T47D (cell line): ENCODE data around the gene SCN2A.
"Not testable (repeated sequence)": the region's sequence is repeated elsewhere in the genome, so short reads cannot be mapped to it uniquely, and the experiment has no call there.

Source experiments
- DNase-seq, 2 experiments: peaks; one replicate each; pipeline versions ENCODE4 v3.0.0 to v3.0.0-alpha.2; 2011 to 2012; ENCODE audit warnings: low read depth in 1 of 2, low spot score in 1 of 2
- JUND ChIP-seq: IDR thresholded peaks from 2 replicates; pipeline ENCODE4 v1.6.1; 2012; ENCODE audit warnings: low read depth
- in situ Hi-C: cut with HindIII; loops from 2 replicates; pipeline ENCODE4 v1.10.0; 2016; ENCODE audit warnings: low sequenced_read_pairs, low pct_unique_long_range_greater_than_20kb

SCN2A gene

DNA sequence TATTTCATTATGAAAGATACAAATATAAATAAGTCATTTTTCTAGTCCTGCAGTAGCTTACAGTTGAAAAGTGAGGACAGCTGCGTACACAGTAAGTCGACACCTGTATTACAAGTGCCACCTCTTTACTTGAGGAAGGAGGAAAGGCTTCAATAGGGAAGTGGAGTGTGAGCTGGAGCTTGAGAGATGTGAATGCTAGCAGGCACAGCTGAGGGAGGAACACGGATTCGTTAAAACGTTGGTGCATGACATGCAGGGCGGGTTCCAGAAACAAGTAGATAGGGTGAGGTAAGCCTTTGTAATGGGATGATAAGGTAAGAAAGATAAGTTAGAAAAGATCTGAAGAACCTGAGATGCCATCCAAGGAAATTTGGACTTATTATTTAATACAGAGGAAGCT is 132.1 kb downstream of the SCN2A start:
- no peak for TF ChIP-seq JUND
- DNase-seq: peak in 1 of 2 experiments; percentile 28
- in situ Hi-C loops: no loop called here

DNA sequence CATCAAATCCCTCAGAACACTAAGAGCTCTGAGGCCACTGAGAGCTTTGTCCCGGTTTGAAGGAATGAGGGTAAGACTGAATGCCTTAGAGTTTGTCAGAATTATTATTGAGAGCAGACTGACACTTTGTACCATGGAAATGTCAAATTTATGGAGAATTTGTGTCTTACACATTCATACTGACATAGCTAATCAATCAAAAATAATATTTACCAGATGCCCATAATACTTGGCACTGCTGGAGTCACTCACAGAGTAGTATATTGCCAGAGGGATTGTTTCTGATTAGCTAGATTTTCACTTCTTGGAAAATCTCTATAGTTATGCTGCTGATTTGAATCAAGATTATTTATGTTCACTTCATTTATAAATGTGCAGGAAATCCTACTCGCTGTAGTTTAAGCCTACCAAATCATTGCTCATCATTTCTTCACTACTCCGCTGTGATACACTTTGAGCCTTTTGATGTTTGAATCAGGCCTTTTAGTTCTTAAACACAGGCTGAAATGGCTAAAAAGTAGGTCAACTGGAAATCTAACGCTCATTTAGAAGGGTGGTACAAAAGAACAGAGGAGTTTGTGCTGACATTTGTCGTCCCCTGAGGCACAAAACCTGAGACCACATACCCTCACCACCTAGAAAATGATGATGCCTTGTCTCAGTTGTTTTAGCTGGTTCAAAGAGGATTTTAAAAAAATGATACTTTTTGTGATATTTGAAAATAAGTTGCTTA is 134.2 kb downstream of the SCN2A start:
- no peak for TF ChIP-seq JUND

DNA sequence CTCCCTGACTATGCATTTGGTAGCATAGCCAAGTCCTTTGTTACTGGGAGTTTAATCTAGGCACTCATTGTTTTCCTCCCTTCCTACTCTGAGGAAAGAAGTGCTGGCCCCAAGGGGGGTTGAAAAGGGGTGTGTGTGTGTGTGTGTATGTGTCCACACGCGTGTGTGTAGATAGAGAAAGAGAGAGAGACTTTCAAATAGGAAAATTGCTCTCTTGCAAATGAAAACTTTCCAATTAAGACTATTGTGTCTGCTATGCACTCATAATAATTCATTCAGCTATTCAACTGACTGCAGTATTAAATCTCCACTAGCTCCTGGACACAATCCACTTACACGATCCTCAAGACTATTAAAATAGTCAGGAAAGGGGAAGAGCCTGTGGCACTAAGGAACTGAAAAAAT is 137.4 kb downstream of the SCN2A start:
- in situ Hi-C loops: no loop called here
- DNase-seq: no peak
- TF ChIP-seq JUND: no peak

More for the DNA sequence above, 134.2 kb downstream of the SCN2A start:
- DNase-seq: no peak
- in situ Hi-C loops: no loop called here

DNA sequence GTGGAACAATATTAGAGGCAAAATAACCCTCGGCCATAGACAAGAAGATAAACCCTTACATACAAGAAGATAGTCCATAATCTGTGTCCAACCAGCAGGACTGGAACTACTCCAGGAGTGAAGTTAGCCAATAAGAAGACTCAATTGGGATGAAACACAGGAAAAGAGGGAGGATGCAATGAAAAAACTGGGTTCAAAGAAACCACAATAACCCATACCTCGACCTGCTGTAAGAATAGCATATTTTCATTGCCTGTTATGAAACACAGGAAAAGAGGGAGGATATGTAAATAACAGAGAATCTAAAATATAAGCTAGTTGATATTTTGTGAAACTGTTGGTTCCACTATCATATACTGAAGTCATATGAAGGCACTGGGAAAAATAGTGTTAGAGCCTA is 143.1 kb downstream of the SCN2A start:
- in situ Hi-C loops: no loop called here
- TF ChIP-seq JUND: no peak
- no peak for DNase-seq

DNA sequence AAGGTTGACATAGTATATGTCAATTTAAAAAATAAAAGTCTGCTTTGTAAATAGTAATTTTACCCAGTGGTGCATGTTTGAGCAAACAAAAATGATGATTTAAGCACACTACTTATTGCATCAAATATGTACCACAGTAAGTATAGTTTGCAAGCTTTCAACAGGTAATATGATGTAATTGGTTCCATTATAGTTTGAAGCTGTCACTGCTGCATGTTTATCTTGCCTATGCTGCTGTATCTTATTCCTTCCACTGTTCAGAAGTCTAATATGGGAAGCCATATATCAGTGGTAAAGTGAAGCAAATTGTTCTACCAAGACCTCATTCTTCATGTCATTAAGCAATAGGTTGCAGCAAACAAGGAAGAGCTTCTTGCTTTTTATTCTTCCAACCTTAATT is 151.7 kb downstream of the SCN2A start:
- in situ Hi-C loops: no loop called here
- TF ChIP-seq JUND: no peak
- DNase-seq: no peak

DNA sequence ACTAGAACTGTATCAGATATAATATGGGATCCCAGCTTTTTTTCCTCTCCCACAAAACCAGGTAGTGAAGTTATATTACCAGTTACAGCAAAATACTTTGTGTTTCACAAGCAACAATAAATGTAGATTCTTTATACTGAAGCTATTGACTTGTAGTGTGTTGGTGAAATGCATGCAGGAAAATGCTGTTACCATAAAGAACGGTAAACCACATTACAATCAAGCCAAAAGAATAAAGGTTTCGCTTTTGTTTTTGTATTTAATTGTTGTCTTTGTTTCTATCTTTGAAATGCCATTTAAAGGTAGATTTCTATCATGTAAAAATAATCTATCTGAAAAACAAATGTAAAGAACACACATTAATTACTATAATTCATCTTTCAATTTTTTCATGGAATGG is 152.6 kb downstream of the SCN2A start:
- no peak for DNase-seq
- TF ChIP-seq JUND: no peak
- in situ Hi-C loops: no loop called here

DNA sequence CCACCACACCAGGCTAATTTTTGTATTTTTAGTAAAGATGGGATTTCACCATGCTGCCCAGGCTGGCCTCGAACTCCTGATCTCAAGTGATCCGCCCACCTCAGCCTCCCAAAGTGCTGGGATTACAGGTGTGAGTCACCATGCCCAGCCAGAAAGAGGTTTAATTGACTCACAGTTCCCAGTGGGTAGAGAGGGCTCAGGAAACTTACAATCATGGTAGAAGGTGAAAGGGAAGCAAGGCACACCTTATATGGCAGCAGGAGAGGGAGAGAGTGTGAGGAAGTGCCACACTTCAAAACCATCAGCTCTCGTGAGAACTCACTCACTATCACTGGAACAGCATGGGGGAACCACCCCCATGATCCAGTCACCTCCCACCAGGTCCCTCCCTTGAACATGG is 159.4 kb downstream of the SCN2A start:
- in situ Hi-C loops, DNase-seq: not testable (repeated sequence)

DNA sequence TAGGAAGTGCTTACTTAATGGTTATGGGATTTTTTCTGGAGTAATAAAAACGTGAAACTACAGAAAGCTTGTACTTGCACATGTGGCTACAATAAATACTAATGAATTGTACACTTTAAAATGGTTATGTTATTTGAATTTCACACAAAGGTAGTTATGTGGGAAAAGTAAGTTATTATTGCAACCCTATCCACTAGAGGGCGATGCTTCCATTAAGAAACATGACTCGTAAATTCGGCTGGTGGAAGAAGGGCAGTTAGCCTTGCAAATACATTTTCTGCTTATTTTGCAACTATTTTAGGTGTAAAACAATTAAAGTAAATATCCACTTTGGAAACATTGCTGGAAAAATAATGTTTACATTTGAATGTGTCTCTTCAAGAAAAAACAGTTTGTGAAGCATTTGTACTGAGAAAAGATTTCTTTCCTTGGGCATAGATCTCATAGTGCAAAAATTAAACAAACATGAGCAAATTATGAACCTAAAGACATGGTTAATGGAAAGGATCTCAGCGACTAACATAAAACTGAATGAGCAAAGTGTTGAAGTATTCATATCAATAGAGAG is 162.2 kb downstream of the SCN2A start:
- in situ Hi-C loops: no loop called here
- DNase-seq: peak in 1 of 2 experiments; percentile 65
- TF ChIP-seq JUND: no peak

DNA sequence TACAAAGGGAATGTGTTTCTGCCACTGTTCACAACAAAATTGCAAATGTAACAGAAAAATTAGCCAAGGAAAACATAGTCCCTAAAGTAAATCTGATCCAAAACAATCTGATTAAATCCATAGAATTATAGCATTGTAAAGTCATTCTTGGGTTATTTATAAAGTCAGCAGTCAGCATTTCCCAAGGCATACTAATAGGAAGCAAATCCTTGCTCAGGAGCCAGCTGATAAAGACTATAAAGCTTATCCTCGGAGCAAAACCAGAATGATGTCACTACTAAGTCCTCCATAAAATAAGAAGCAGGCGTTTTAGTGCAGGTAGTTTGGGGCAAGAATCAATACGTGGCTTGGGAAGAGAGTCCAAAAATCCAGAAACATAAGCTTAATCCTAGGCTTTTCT is 162.9 kb downstream of the SCN2A start:
- TF ChIP-seq JUND: no peak
- DNase-seq: no peak
- in situ Hi-C loops: no loop called here

DNA sequence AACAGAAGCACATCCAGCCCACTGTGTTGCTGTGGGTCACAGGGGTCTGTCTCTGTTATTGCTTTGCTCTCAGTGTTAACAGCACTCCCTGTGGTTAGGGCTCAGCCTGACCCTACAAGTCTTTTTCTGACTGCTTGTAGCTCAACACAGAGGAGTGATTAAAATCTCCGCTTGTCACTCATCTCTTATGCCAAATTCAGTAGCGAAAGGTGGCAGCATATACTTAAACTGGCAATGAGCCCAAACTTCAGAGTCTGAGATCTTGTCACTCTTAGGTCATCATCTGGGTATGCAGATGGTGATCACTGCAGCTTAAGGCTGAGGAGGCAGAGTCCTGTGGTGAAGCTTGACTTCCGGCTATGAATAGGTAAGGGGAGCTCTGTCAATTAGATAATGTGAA is 167.0 kb downstream of the SCN2A start:
- TF ChIP-seq JUND: 0 out of 2 replicates have a peak, but pooled peaks have one; percentile 41
- DNase-seq: peak in 1 of 2 experiments; percentile 72
- in situ Hi-C loops: no loop called here

DNA sequence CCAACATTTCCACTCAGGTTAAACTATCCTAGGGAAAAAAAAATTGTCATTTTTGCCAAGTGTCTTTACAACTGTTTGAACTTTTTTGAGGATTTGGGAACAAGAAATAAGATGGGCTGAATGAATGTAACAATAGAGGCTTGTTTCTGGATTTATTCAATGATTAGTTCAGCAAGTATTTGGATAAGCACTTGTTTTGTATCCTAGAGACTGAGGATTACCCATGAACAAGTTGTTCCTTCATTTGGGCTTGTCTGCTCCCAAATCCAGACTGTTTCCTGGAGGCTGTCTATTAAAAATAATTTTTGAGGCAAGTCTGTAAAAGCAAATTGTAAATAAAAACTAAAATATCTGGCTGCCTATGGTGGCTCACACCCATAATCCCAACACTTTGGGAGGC is 168.3 kb downstream of the SCN2A start:
- DNase-seq: no peak
- no peak for TF ChIP-seq JUND
- in situ Hi-C loops: no loop called here

DNA sequence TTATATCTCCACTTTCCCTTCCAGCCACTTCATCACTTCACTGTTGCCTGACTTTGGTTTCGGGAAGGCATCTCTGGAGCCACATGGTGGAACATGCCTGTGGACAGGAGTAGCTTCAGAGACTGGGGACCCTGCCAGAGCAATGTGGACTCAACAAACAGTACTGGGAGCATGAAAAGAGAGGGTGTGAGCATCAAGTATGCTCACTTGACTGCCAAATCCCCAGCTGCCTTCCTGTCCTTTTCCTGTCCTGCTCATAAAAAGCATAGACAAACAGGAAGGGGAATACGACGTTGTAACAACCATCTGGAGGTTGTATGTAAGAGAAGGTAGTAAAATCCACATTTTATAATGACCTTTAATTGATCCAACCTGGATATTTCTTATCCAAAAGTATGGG is 169.0 kb downstream of the SCN2A start:
- peak in 1 of 2 experiments; percentile 26 for DNase-seq
- in situ Hi-C loops: no loop called here
- no peak for TF ChIP-seq JUND

DNA sequence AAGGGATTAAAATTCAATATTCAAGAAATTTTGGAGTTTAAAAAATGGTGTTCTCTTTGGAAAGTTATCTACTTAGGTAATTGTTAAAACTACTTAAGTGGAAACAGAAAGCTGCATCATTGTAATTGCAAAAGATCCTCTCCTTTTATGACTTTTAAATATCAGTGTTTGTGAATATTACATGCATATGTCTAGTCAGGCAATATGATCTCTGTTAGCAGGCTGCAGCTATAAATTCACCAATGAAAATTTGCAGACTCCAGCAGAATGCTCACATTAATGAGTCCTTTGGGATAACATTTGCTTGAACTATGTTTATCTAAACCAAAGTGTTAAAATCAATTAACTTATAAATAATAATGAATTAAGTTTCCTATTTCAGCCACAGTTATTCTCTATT is 171.1 kb downstream of the SCN2A start:
- DNase-seq: no peak
- TF ChIP-seq JUND: no peak
- in situ Hi-C loops: no loop called here

DNA sequence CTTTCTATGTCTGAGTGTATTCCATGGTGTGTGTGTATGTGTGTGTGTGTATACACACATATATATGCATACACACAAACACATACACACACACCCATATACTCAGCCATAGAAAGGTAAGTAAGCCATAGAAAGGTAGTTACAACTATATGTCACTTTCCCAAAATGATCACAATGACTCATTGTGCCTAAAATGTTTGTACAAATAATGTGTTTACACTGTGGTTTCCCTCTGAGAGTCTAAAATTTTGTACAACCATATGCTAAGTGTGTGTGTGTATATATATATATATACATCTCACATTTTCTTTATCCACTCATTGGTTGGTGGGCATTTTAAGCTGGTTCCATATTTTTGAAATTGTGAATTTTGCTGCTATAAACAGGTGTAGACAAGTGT is 175.0 kb downstream of the SCN2A start:
- DNase-seq: peak in 1 of 2 experiments; percentile 27
- TF ChIP-seq JUND: no peak
- in situ Hi-C loops: no loop called here
